A673 (cell line): ENCODE results near the gene SHOC2. TPM values are rescaled to one million over a fixed set of nuclear protein-coding genes. Genes with fewer than 3 reads are reported as not detected.

Source experiments
- Bru-seq: library from RNA; stranded (reverse); fragments of 400-500 nt; gene quantifications from one replicate; lab custom pipeline; 2021; lab: Mats Ljungman, UMichigan
- BruChase-seq, 2 experiments: library from RNA; stranded (reverse); fragments of 400-500 nt; gene quantifications; one replicate each; lab custom pipeline; 2021; lab: Mats Ljungman, UMichigan
- BruUV-seq: library from RNA; stranded (reverse); fragments of 400-500 nt; replicated peaks from 2 replicates; lab custom pipeline; 2021; lab: Mats Ljungman, UMichigan
- CTCF ChIA-PET: fragments of 300-600 bp; sonication (Branson Sonifier 250); formaldehyde crosslinking; loops from one replicate; lab custom pipeline; 2022; ENCODE audit warnings: antibody characterized with exemption; lab: Charles Lee
- POLR2A ChIA-PET: fragments of 300-600 bp; sonication (Branson Sonifier 250); formaldehyde crosslinking; loops from one replicate; lab custom pipeline; 2022; ENCODE audit warnings: antibody characterized with exemption; ENCODE audit not compliant: low non-redundant PET; lab: Charles Lee
- DNase-seq: peaks from one replicate; pipeline ENCODE4 v3.0.0-alpha.2; 2015; ENCODE audit warnings: low spot score
- H3K27ac ChIP-seq: fragments of 200-600 bp; sonication (generic); 2 replicates; pipeline ENCODE4 v1.5.1; 2016; ENCODE audit warnings: mixed run types, low read depth, mild to moderate bottlenecking, mixed read lengths, antibody characterized with exemption, low read length; ENCODE audit not compliant: poor library complexity, severe bottlenecking
- H3K27me3 ChIP-seq: fragments of 200-600 bp; sonication (generic); replicated peaks from 2 replicates; pipeline ENCODE4 v1.6.1; 2017; ENCODE audit warnings: mixed run types, low read depth, mild to moderate bottlenecking, mixed read lengths, antibody characterized with exemption, low read length; ENCODE audit not compliant: insufficient read depth, poor library complexity
- H3K36me3 ChIP-seq: fragments of 200-600 bp; sonication (generic); 2 replicates; pipeline ENCODE4 v1.6.1; 2016; ENCODE audit warnings: mixed run types, mild to moderate bottlenecking, mixed read lengths, antibody characterized with exemption, low read length; ENCODE audit not compliant: insufficient read depth, poor library complexity, severe bottlenecking
- H3K4me1 ChIP-seq: fragments of 200-600 bp; sonication (generic); 2 replicates; pipeline ENCODE4 v1.6.1; 2017; ENCODE audit warnings: mixed run types, mild to moderate bottlenecking, mixed read lengths, antibody characterized with exemption, low read length; ENCODE audit not compliant: insufficient read depth, poor library complexity, severe bottlenecking
- H3K4me3 ChIP-seq: fragments of 200-600 bp; sonication (generic); 2 replicates; pipeline ENCODE4 v1.5.1; 2016; ENCODE audit warnings: low read depth, mixed run types, mild to moderate bottlenecking, mixed read lengths, low read length; ENCODE audit not compliant: poor library complexity, severe bottlenecking
- H3K9me3 ChIP-seq: fragments of 200-600 bp; sonication (generic); 2 replicates; pipeline ENCODE4 v1.6.1; 2016; ENCODE audit warnings: mixed run types, low read depth, mild to moderate bottlenecking, mixed read lengths, antibody characterized with exemption, low read length; ENCODE audit not compliant: poor library complexity, severe bottlenecking
- CTCF ChIP-seq: fragments of 300-800, 200-600 bp; sonication (generic); conservative IDR thresholded peaks from 2 replicates; pipeline ENCODE4 v1.5.1; 2017; ENCODE audit warnings: low read depth, mild to moderate bottlenecking, antibody characterized with exemption, low read length, moderate library complexity, mixed read lengths
- EZH2 ChIP-seq: fragments of 200-600 bp; sonication (generic); IDR thresholded peaks from 2 replicates; pipeline ENCODE4 v1.6.1; 2017; ENCODE audit warnings: borderline replicate concordance, low read depth, mild to moderate bottlenecking, mixed read lengths, antibody characterized with exemption, low read length; ENCODE audit not compliant: poor library complexity, severe bottlenecking
- intact Hi-C: fragments of 100-400 bp; cut with micrococcal nuclease; formaldehyde crosslinking; loops from one replicate; pipeline ENCODE4 v1.10.0; 2022; ENCODE audit not compliant: unreplicated experiment
- long read RNA-seq: library from polyadenylated mRNA; stranded (forward); transcript quantifications from one replicate; pipeline ENCODE4 v2.0.0, GENCODE V29; 2022
- total RNA-seq: library from RNA; stranded (reverse); gene quantifications from 2 replicates; pipeline ENCODE4 v1.2.3, GENCODE V29; 2021

The SHOC2 gene
- 37.6 and 40.0 TPM in 2 replicates for total RNA-seq
- Bru-seq, nascent RNA: percentile 89 among the genes with signal in this experiment
- BruChase-seq, experiment 1, labeled RNA remaining after a 2-hour chase: percentile 86 among the genes with signal in this experiment
- BruChase-seq, experiment 2, labeled RNA remaining after a 6-hour chase: percentile 69 among the genes with signal in this experiment
- long read RNA-seq, transcript SHOC2-202 (9 exons, 3,943 nt): major isoform, 76 of 117 reads
- long read RNA-seq, partial matches to known transcripts: 4 of 117 reads
- long read RNA-seq, other reads (novel, unspliced or antisense): 34 of 117 reads

GRCh38 chr10:110919349-110919931 lies at the start of gene SHOC2:
SHOC2 (plus strand) TSS chr10:110919604; CDS start chr10:110964359, 44,755 bp downstream.
- Histone ChIP-seq H3K4me3 (peak within 1 kb of the TSS; percentile 71), H3K27me3 (no peaks in the 10 kb centered on the region), H3K9me3 (no peaks in the 10 kb centered on the region), H3K36me3 (no peaks in the 10 kb centered on the region), H3K4me1 (peaks cover 47% of the 10 kb centered on the region), H3K27ac (peak within 1 kb of the TSS; percentile 94)
- intact Hi-C loops: loop anchor here (5.0 to 10.0 kb wide), 2 partner anchors 47 to 615 kb away; partner anchors contain the start of genes PDCD4 and SMNDC1
- POLR2A ChIA-PET: interaction anchor here (0.6 to 1.1 kb wide), 2 partner anchors 79 to 596 kb away, joined by 4 read pairs; no protein-coding TSS in a partner anchor
- DNase-seq: peak; percentile 82
- 0 out of 2 replicates have a peak, but pooled peaks have one; percentile 20 for TF ChIP-seq CTCF
- no peak for TF ChIP-seq EZH2
- CTCF ChIA-PET: interaction anchor here (0.6 to 0.7 kb wide), 2 partner anchors 1515 to 1553 kb away, joined by 4 to 5 read pairs; no protein-coding TSS in a partner anchor
- BruUV-seq: no TSS peak

- TF ChIP-seq EZH2: no peak
- TF ChIP-seq CTCF: no peak
- Histone ChIP-seq H3K4me3 (peak overlapping the region; percentile 87), H3K27ac (peak overlapping the region; percentile 57), H3K9me3 (no peaks in the 10 kb centered on the region), H3K27me3 (no peaks in the 10 kb centered on the region), H3K36me3 (no peaks in the 10 kb centered on the region), H3K4me1 (peaks cover 6% of the 10 kb centered on the region)
- ChIA-PET CTCF (interaction anchor here (0.6 kb wide), 1 partner anchor 36 kb away, joined by 4 read pairs; no protein-coding TSS in a partner anchor), POLR2A (interaction anchor here (0.6 kb wide), 1 partner anchor 46 kb away, joined by 4 read pairs; no protein-coding TSS in a partner anchor)
- BruUV-seq: no TSS peak
- intact Hi-C loops: loop anchor here (5.0 kb wide), 2 partner anchors 46 to 564 kb away; partner anchors contain the start of genes BBIP1 and SHOC2
- DNase-seq: no peak
Measured at GRCh38 chr10:110870823-110871297, 48.5 kb upstream of the SHOC2 start.

- H3K4me1 ChIP-seq: peaks cover 3% of the 10 kb centered on the region
- intact Hi-C loops: loop anchor here (5.0 kb wide), 2 partner anchors 46 to 564 kb away; partner anchors contain the start of genes BBIP1 and SHOC2
- H3K36me3 ChIP-seq: no peaks in the 10 kb centered on the region
- no peak for TF ChIP-seq EZH2
- TF ChIP-seq CTCF: no peak
- TSS peak; percentile 98 for BruUV-seq
- H3K4me3 ChIP-seq: peak within 1 kb of the TSS; percentile 87
- peak within 1 kb of the TSS; percentile 89 for H3K27ac ChIP-seq
- ChIA-PET POLR2A (interaction anchor here (0.6 kb wide), 2 partner anchors 46 to 1326 kb away, joined by 4 to 5 read pairs; no protein-coding TSS in a partner anchor), CTCF (interaction anchor here (0.6 kb wide), 1 partner anchor 36 kb away, joined by 4 read pairs; no protein-coding TSS in a partner anchor)
- DNase-seq: peak; percentile 99
- no peaks in the 10 kb centered on the region for H3K9me3 ChIP-seq
- no peaks in the 10 kb centered on the region for H3K27me3 ChIP-seq
Measured at GRCh38 chr10:110871298-110872084, 47.9 kb upstream of the SHOC2 start, which contains the start of gene PDCD4. PDCD4 (plus strand) TSS chr10:110871928; CDS start chr10:110876028, 4,100 bp downstream.
